ENCODE results near the gene MZT1.
"Not testable (repeated sequence)": the region's sequence is repeated elsewhere in the genome, so short reads cannot be mapped to it uniquely, and the experiment has no call there.

MZT1 gene

GRCh38 chr13:72727417-72728289 is at the start of gene MZT1, which contains the start of gene BORA:
Gene MZT1 (minus strand): TSS chr13:72727629. CDS start chr13:72727602, 27 bp downstream.
Gene BORA (plus strand): TSS chr13:72727923. CDS start chr13:72728941, 1,018 bp downstream.
- peak; percentile 91 to 94 for DNase-seq (ENCODE audit: low read depth in 2 of 2)

GRCh38 chr13:72774019-72774418 is 46.6 kb upstream of the MZT1 start:
- no peak for DNase-seq (ENCODE audit: low read depth in 2 of 2)

- no peak for DNase-seq (ENCODE audit: low read depth in 2 of 2)
Measured at GRCh38 chr13:72763411-72763810, 36.0 kb upstream of the MZT1 start.

- no peak for DNase-seq (ENCODE audit: low read depth in 2 of 2)
Measured at GRCh38 chr13:72760189-72760588, 32.8 kb upstream of the MZT1 start.

- no peak for DNase-seq (ENCODE audit: low read depth in 2 of 2)
Measured at GRCh38 chr13:72757792-72758535, 30.5 kb upstream of the MZT1 start.

GRCh38 chr13:72754111-72754510 is 26.7 kb upstream of the MZT1 start:
- DNase-seq (ENCODE audit: low read depth in 2 of 2) = no peak

- DNase-seq (ENCODE audit: low read depth in 2 of 2) = no peak
Measured at GRCh38 chr13:72751220-72751619, 23.8 kb upstream of the MZT1 start.

- no peak for DNase-seq (ENCODE audit: low read depth in 2 of 2)
Measured at GRCh38 chr13:72745260-72745659, 17.8 kb upstream of the MZT1 start.

GRCh38 chr13:72740015-72740414 is 12.6 kb upstream of the MZT1 start:
- DNase-seq (ENCODE audit: low read depth in 2 of 2) = no peak

GRCh38 chr13:72737033-72737432 is 9.6 kb upstream of the MZT1 start:
- DNase-seq (ENCODE audit: low read depth in 2 of 2) = no peak

GRCh38 chr13:72728290-72728605 is 819 bp upstream of the MZT1 start:
- DNase-seq (ENCODE audit: low read depth in 2 of 2) = no peak

- DNase-seq (ENCODE audit: low read depth in 2 of 2) = no peak
Measured at GRCh38 chr13:72726726-72727416, 558 bp downstream of the MZT1 start.

- not testable (repeated sequence) for DNase-seq (ENCODE audit: low read depth in 2 of 2)
Measured at GRCh38 chr13:72726185-72726584, 1.2 kb downstream of the MZT1 start.

- DNase-seq (ENCODE audit: low read depth in 2 of 2) = no peak
Measured at GRCh38 chr13:72716776-72717175, 10.7 kb downstream of the MZT1 start.

GRCh38 chr13:72700509-72700908 is 26.9 kb downstream of the MZT1 start:
- DNase-seq (ENCODE audit: low read depth in 2 of 2) = no peak

GRCh38 chr13:72698164-72698563 is 29.3 kb downstream of the MZT1 start:
- no peak for DNase-seq (ENCODE audit: low read depth in 2 of 2)

GRCh38 chr13:72696579-72696978 is 30.9 kb downstream of the MZT1 start:
- no peak for DNase-seq (ENCODE audit: low read depth in 2 of 2)

GRCh38 chr13:72694314-72694713 is 33.1 kb downstream of the MZT1 start:
- DNase-seq (ENCODE audit: low read depth in 2 of 2) = no peak

- DNase-seq (ENCODE audit: low read depth in 2 of 2) = no peak
Measured at GRCh38 chr13:72693832-72694231, 33.6 kb downstream of the MZT1 start.

GRCh38 chr13:72692884-72693514 is 34.4 kb downstream of the MZT1 start:
- no peak for DNase-seq (ENCODE audit: low read depth in 2 of 2)

- no peak for DNase-seq (ENCODE audit: low read depth in 2 of 2)
Measured at GRCh38 chr13:72689181-72689696, 38.2 kb downstream of the MZT1 start.

GRCh38 chr13:72686766-72687165 is 40.7 kb downstream of the MZT1 start:
- no peak for DNase-seq (ENCODE audit: low read depth in 2 of 2)

All from stimulated activated CD8-positive, alpha-beta memory T cell treated with anti-CD3 and anti-CD28 coated beads, Interleukin-15, amount 100 ng/mL, for 4 hours (primary cell).